Right ventricle myocardium inferior (tissue), 1 donor: ENCODE data around the gene CEBPA. TPM values are rescaled to one million over a fixed set of nuclear protein-coding genes. Genes with fewer than 3 reads are reported as not detected.

Experiments
- ATAC-seq: fragments of 200-7000 bp; cut with Tn5 transposase; one replicate; pipeline ENCODE4 v1.9.1; 2020; ENCODE audit warnings: mild to moderate bottlenecking, moderate library complexity
- DNase-seq: peaks from one replicate; pipeline ENCODE4 v3.0.0; 2021; ENCODE audit errors: missing footprints
- intact Hi-C: fragments of 100-400 bp; cut with DNase I; formaldehyde crosslinking; loops from one replicate; pipeline ENCODE4 v1.11.0; 2022
- long read RNA-seq: library from polyadenylated mRNA; unstranded; transcript quantifications from one replicate; pipeline ENCODE4 v2.0.0, GENCODE V29; 2021
- total RNA-seq: library from RNA; stranded (reverse); fragmentation: NEBNext Ultra II Directional; extraction: Animal tissue kit (Norgen Biotek cat#: 25700); gene quantifications from one replicate; pipeline ENCODE4 v1.2.1, GENCODE V29; 2021
- donor health status: DM: no; HTN: yes; CAD: no; lungs with severe emphysema.

Gene CEBPA
- 4.9 TPM for total RNA-seq
- long read RNA-seq, transcript CEBPA-201 (1 exons, 2,631 nt), result major isoform, 6 of 6 reads
- long read RNA-seq, partial matches to known transcripts, result 0 of 6 reads
- long read RNA-seq, other reads (novel, unspliced or antisense), result 0 of 6 reads

DNA sequence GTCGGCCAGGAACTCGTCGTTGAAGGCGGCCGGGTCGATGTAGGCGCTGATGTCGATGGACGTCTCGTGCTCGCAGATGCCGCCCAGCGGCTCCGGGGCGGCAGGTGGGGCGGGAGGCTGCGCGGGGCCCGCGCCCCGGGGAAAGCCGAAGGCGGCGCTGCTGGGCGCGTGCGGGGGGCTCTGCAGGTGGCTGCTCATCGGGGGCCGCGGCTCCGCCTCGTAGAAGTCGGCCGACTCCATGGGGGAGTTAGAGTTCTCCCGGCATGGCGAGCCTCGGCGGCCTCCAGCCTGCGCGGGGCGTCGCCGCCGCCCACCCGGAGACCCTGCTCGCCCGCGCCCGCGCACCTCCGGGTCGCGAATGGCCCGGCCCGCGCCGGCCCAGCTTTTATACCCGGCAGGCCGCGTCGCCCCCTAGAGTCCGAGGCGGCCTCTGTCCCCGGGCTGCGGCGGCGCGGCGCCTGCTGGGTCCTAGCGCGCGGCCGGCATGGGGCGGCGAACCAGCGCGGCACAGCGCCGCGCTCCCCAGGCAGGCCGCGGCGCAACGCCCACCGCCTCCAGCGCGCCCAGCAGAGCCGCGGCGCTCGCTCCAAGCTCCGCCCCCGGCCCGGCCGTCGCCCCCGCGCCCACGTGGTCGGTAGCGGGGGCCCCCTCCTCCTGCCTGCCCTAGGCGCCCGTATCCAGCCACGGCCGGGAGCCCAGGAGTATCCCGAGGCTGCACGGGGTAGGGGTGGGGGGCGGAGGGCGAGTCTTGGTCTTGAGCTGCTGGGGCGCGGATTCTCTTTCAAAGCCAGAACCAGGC is at the start of gene CEBPA:
CEBPA (minus strand) TSS at position 360 of the 799 bp plus-strand sequence; CDS start at position 240, 120 bp downstream.
- intact Hi-C loops, result loop anchor here (5.0 to 10.0 kb wide), 3 partner anchors 58 to 105 kb away; no protein-coding TSS in a partner anchor
- peak; percentile 91 for ATAC-seq
- DNase-seq, result peak; percentile 95

DNA sequence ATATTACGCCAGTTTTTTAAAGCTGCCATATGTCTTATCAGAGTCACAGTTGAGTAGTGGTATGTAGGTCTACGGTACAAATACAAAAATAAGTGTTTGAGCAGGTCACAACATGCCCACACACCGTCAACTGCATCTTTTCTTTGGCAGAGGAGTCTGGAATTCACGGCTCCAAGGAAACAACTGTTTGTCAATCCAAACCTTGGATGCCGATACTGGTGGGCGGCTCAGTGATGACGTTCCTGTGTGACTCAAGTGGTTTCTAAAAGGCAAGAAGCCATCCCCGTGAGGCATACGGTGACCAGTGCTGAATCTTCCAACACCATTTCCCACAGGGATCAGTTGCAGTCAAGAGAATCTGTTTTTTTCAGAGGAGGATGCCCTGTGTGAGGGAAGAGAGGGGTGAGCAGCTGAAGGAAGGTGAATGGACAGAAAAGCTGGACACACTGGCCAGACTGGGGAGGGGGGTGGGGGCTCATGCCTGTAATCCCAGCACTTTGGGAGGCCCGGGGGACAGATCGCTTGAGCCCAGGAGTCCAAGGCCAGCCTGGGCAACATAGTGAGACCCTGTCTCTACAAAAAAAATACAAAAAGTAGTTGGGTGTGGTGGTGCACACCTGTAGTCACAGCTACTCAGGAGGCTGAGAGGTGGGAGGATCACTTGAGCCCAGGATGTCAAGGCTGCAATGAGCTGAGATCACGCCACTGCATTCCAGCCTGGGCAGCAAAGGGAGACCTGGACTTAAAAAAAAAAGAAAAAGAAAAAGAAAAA is 48.4 kb upstream of the CEBPA start:
- DNase-seq, result no peak
- intact Hi-C loops, result no loop called here

DNA sequence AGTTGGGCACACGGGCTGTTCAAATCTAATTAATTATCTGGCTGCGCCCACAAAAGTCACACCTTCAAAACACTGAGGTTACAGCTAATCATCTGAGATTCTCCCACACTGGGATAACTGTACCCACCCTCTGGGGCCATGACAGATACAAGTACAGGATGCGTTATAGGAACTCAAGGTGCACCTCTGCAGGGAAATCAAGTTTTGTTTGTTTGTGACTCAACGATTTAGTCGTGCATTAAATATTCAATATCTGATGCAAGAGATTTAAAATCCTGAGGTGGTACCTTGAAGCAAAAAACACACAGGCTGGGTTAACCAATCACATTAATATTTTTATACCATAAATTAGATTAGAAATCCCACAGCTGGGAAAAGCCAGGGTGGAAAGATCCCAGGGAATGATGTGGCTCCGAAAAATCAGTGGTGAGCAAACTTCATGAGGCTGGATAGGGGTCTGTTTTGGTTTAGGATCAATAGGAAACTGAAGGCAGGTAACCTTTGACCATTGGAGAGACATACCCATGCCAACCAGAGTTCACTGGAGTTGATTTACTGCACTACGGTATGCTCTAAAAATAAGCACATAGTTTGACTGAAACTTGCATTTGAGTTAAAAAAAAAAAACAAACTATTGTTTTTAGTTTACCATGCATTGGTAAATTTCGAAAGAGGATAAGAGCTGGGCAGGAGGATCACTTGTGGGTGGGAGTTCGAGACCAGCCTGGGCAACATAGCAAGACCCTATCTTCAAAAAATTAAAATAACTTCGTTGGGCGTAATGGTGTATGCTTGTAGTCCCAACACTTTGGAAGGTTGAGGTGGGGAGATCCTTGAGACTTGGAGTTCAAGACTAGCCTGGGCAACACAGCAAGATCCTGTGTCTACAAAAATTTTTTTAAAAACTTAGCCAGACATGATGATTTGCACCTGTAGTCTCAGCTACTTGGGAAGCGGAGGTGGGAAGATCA is 47.3 kb upstream of the CEBPA start:
- intact Hi-C loops, result no loop called here
- DNase-seq (no peak), ATAC-seq (no peak)

More for the DNA sequence above, 48.4 kb upstream of the CEBPA start:
- no peak for ATAC-seq

DNA sequence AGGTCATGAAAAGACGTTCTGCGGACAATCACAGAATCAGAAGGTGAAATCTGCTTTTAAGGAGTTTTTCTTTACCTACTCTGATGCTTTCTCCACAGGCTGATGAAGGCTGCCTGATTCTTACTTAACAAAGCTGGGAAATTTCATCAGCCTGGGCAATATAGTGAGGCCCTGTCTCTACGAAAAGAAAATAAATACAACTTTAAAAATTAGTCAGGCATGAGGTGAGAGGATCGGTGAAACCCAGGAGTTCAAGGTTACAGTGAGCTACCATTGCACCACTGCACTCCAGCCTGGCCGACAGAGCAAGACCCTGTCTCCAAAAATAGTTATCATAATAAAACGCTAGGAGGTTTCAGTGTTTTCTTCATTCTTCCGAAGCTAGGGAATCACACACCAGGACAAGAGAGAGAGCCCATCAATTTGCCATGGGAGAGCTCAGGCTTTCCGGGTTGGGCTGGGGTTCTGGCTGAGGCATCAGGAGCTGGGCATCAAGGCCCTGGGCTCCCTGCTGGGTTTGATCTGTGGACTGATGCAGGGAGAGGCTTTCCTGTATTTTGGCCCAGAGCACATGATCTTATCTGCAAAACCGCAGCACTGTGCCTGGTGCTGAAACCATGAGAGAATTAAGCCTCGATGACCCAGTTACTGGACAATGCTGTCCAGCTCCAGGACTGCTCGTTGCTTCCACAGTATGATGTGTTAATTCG is 46.1 kb upstream of the CEBPA start:
- ATAC-seq (no peak), DNase-seq (no peak)
- intact Hi-C loops, result no loop called here

DNA sequence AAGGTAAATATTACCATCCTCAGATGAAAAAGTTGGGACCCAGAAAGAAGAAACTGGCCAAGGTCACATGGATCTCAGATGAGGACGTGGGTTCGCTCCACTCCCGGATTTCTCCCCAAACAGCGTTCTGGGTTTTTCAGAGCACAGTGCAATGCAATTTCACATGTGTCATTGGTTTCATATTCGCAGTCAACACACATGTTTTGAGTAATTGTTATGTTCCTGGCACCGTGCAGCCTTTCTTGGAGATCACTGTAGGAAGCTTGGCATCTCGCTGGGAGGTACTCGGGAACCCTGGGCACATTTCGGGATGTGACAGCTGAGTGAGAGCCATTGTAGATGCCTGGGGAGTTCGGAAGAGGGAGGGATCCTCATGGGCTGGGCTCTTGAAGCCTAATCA is 45.0 kb upstream of the CEBPA start:
- no peak for ATAC-seq
- intact Hi-C loops, result no loop called here

DNA sequence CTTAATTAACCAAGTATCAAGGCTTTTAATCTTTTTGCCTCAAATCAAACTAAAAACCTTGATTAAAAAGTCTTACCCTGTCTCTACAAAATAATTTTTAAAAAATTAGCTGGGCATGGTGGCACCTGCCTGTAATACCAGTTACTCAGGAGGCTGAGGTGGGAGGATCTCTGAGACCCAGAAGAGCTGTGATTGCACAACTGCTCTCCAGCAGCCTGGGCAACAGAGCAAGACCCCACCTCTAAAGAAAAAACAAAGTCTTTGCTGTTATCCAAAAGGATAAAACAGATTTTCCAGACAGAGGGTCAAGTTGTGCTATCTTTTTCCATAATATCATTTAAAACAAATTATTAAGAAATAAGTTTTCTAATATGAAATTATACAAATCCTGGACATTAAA is 44.3 kb upstream of the CEBPA start:
- ATAC-seq (no peak), DNase-seq (no peak)
- intact Hi-C loops, result no loop called here

More for the DNA sequence above, 45.0 kb upstream of the CEBPA start:
- DNase-seq, result no peak

DNA sequence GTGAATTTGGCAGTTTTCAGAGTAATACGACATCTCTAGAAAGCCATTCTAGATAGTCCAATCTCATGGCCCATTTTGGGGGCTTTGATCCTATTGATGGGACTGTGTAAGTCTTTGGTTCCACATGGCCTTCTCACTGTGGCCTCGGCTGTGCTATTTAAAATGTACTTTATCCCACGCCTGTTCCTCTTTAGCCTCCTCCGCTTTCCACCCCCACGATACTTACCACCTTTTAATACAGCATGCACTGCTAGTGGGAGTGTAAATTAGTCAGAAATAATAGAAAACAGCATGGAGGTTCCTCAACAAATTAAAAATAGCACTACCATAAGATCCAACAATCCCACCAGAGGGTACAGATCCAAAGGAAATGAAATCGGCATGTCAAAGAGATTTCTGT is 42.8 kb upstream of the CEBPA start:
- ATAC-seq (no peak), DNase-seq (no peak)
- intact Hi-C loops, result no loop called here

DNA sequence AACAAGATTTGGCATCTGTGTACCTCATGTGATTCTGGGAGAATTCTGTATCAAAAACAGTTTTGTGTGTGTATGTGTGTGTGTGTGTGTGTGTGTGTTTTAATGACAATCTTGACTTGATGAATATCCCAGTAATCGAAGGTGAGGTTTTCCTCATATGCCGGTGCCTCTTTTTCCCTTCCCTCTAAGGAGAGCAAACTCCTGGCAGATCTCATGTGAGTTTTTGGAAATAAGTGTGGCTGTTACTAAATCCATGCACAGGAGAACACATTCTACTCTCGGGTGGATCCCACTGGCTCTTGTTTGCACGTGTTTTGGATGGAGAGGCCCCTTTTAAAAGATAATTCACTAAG is 42.2 kb upstream of the CEBPA start:
- intact Hi-C loops, result no loop called here
- ATAC-seq (no peak), DNase-seq (no peak)

DNA sequence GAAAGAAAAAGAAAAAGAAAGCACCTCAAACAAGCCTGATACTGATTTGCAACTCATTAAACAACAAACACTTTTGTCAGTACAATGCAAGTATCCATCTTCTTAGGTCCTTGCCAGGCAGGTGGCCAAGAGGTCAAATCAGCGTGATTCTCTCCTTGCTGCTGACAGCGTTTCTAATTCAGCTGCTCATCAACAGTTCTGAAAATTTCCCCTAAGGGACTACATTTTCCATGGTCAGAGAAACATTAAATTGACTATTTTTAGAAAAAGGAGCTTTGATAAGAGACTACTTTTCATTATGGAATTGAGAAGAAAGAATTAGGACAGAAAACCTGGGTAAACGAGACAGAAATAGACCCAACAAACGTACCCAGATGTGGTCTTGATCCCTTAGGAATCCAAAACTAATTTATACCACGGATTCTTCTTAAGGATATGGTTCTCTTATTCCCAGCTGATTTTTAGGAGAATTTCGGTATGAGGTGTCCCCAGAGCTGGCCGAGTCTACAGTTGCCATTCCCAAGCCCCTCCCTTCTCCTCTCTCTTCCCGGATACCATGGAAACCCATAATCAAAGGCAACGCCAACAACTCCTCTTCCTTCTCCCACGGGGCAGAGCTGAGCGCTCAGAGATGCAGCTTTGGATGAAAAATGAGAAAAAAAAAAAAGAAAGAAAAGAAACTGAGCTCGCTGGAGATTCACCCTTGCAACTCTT is 41.7 kb upstream of the CEBPA start:
- ATAC-seq, result peak; percentile 52
- intact Hi-C loops, result no loop called here
- no peak for DNase-seq

DNA sequence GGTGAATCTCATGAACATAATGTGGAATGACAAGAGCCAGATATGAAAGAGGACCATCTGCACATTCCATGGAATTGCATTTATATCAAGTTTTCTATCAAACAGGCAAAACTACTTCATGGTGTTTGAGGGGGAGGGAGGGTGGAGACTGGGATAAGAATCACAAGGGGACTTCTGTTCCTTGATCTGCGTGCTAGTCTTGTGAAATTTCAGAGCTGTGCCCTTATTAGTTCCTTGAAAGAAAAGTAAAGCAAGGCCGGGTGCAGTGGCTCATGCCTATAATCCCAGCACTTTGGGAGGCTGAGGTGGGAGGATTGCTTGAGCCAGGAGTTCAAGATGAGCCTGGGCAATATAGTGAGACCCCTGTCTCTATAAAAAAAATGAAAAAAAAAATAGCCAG is 41.0 kb upstream of the CEBPA start:
- DNase-seq (no peak), ATAC-seq (no peak)
- intact Hi-C loops, result no loop called here

DNA sequence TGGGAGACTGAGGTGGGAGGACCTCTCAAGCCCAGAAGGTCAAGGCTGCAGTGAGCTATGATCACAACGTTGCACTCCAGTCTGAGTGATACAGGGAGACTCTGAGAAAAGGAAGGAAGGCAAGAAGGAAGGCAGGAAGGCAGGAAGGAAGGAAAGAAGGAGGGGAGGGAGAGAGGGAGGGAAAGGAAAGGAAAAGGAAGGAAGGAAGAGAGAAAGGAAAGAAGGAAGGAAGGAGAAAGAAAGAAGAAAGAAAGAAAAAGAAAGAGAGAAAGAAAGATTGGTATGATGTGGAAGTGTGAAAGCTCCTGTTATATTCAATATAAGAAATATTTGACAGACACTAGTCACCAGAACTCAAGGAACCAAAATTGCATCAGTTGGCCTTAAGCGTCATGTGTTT is 38.7 kb upstream of the CEBPA start:
- DNase-seq (no peak), ATAC-seq (no peak)
- intact Hi-C loops, result no loop called here

DNA sequence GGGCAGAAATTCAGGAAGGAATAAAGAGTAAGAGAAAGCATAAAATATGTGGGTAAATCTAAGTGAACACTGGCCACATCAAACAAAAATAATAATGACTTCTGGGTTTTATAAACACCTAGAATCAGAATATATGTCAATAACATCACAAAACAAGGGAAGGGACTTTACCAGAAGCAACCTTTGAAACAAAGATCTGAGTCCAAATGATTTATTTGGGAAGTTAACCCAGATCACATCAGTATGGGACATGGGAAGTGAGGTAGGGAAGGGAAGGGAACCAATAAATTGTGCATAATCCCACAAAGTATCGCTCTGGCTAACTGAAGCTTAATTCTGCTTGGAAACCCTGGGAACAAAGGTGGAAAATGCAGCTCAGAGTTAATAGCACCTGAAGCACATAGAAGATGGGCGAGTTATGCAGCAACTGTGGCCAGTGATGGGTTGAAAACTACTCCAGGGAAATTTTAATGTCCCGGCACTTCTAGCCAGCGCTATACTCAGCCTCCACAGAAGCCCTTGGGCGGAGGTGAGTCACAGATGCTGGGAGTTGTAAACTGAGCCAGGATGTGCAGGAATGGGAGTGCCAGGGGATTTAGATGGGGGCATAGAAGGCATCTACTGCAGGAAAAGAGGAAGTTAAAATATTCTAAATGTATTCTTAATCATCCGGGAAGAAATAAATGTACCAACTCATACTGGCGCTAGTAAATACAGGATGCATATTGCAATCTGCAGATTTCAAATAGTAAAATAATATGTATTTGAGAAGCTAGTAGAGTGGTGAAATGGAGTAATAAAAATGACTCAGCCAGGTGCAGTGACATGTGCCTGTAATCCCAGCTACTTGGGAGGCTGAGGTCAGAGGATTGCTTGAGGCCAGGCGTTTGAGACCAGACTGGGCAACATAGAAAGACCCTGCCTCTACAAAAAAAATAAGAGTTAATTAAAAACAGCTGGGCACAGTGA is 37.0 kb upstream of the CEBPA start:
- no peak for DNase-seq
- intact Hi-C loops, result no loop called here
- ATAC-seq, result no peak

DNA sequence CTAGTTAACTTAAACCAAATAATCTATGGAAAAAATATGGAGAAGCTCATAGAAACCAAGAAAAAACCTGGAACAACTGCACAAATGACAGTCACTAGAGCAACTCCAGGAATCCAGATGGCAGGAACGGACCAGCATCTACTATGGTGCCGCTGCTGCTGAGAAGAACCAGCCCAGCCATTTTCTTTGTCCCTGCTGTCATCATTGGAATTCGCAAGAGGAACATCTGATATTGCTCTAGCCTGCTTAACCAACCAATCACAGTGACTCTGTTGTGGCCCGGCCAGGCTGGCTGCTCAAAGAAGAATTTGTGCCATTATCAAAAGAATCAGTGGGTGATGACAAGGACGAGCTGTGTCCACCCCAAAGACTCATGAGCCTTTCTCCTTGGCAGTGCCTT is 33.1 kb upstream of the CEBPA start:
- ATAC-seq, result no peak
- intact Hi-C loops, result no loop called here
- DNase-seq, result no peak

DNA sequence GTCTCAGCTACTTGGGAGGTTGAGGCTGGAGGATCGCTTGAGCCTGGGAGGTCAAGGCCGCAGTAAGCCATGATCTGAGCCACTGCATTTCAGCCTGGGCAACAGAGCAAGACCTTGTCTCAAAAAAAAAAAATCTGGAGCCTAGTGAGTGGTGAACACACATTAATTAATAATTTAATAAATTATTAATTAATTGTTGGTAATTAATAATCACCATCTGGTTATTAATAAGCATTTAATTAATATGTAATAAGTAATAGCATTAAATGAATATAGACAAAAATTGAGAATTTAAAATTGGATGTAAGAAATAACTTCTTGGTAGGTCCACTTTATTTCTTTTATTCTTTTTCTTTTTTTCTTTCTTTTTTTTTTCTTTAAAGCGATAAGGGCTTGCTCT is 31.9 kb upstream of the CEBPA start:
- intact Hi-C loops, result no loop called here
- DNase-seq (no peak), ATAC-seq (no peak)

DNA sequence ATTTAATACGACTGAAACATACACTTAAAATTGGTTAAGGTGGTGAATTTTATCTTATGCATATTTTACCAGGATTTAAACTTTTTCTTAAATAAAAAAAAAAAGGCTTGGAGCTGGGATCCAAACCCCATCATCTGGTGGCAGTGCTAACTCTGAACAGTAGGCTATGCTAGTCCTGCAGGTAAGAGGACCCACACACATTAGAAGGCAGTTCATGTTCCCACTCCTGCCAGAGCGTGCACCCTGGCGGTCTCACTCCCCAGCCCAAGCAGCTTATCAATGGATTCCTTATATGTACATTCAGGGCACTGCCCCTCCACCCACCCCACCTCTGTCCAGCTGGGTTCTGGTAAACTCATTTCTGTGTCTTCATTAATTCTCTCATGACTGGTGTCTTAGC is 31.3 kb upstream of the CEBPA start:
- no peak for DNase-seq
- intact Hi-C loops, result no loop called here
- ATAC-seq, result no peak

DNA sequence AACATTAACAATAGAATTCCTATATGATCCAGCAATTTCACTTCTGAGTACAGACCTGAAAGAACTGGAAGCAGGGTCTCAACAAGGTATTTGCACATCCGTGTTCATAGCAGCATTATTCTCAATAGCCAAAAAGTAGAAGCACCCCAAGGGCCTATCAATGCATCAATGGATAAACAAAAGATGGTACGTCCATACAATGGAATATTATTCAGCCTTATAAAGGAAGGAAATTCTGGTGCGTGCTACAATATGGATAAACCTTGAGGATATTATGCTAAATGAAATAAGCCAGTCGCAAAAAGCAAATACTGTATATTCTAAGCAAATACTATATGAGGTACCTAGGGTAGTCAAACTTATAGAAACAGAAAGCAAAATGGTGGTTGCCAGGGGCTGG is 30.8 kb upstream of the CEBPA start:
- intact Hi-C loops, result no loop called here
- no peak for DNase-seq
- ATAC-seq, result no peak

DNA sequence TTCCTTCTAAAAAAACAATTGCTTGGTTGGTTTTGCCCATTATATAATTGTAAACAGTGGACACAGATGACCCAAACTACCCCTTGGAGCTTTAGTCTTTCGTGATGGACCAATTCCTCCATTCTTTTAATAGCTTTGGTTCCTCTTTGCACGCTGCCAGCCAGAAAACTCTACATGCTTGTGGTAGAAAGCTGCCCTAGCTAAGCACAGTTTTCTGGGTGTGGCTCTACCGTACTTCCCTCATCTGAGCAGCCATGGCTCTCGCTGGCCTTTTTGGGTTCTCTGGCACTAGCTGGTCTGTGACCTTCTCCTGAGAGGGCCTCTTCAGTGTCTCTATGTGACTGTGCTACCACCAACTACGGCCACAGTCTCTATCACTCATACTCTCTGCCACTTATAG is 29.9 kb upstream of the CEBPA start:
- intact Hi-C loops, result no loop called here
- ATAC-seq, result peak; percentile 44
- no peak for DNase-seq
